ENCODE results near the gene OVCH2. TPM values are rescaled to one million over a fixed set of nuclear protein-coding genes. Genes with fewer than 3 reads are reported as not detected.
A peak's percentile ranks its signal among the peaks of the same experiment; 100 is the strongest.

Gene OVCH2
- total RNA-seq, 1 experiment from 2014 or later: 0.57 TPM

- Mint-ChIP-seq H3K4me1 (peaks cover 42% of the 10 kb centered on the region), H3K36me3 (peaks cover 14% of the 10 kb centered on the region), H3K4me3 (no peak overlapping the region), H3K27ac (peak overlapping the region; percentile 41), H3K27me3 (ENCODE audit: low read depth) (no peaks in the 10 kb centered on the region), H3K9me3 (no peaks in the 10 kb centered on the region)
- ATAC-seq (no peak), DNase-seq (ENCODE audit: low spot score) (no peak)
- POLR2A ChIA-PET: no interaction called here
- CTCF ChIA-PET: interaction anchor here (4.7 kb wide), 1 partner anchor 69 kb away, joined by 31 read pairs; no protein-coding TSS in a partner anchor
- no peak for TF ChIP-seq FOXK1 (CRISPR knock-in tag; IDR thresholded peaks at IDR 0.05)
- no peak for TF ChIP-seq TCF7 (CRISPR knock-in tag; IDR thresholded peaks at IDR 0.05; ENCODE audit: low read depth)
- no peak for TF ChIP-seq TP53 (CRISPR knock-in tag; IDR thresholded peaks at IDR 0.05)
- no peak for TF ChIP-seq JUN (CRISPR knock-in tag; IDR thresholded peaks at IDR 0.05)
- no peak for TF ChIP-seq ZNF138 (CRISPR knock-in tag; conservative IDR thresholded peaks at IDR 0.05)
- TF ChIP-seq, protein P1, sequence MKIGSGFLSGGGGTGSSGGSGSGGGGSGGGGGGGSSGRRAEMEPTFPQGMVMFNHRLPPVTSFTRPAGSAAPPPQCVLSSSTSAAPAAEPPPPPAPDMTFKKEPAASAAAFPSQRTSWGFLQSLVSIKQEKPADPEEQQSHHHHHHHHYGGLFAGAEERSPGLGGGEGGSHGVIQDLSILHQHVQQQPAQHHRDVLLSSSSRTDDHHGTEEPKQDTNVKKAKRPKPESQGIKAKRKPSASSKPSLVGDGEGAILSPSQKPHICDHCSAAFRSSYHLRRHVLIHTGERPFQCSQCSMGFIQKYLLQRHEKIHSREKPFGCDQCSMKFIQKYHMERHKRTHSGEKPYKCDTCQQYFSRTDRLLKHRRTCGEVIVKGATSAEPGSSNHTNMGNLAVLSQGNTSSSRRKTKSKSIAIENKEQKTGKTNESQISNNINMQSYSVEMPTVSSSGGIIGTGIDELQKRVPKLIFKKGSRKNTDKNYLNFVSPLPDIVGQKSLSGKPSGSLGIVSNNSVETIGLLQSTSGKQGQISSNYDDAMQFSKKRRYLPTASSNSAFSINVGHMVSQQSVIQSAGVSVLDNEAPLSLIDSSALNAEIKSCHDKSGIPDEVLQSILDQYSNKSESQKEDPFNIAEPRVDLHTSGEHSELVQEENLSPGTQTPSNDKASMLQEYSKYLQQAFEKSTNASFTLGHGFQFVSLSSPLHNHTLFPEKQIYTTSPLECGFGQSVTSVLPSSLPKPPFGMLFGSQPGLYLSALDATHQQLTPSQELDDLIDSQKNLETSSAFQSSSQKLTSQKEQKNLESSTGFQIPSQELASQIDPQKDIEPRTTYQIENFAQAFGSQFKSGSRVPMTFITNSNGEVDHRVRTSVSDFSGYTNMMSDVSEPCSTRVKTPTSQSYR (CRISPR knock-in tag; IDR thresholded peaks at IDR 0.05): no peak
- TF ChIP-seq RORB (CRISPR knock-in tag; IDR thresholded peaks at IDR 0.05): no peak
- TF ChIP-seq ZNF219 (CRISPR knock-in tag; IDR thresholded peaks at IDR 0.05; ENCODE audit: borderline replicate concordance): no peak
- TF ChIP-seq, protein P2, sequence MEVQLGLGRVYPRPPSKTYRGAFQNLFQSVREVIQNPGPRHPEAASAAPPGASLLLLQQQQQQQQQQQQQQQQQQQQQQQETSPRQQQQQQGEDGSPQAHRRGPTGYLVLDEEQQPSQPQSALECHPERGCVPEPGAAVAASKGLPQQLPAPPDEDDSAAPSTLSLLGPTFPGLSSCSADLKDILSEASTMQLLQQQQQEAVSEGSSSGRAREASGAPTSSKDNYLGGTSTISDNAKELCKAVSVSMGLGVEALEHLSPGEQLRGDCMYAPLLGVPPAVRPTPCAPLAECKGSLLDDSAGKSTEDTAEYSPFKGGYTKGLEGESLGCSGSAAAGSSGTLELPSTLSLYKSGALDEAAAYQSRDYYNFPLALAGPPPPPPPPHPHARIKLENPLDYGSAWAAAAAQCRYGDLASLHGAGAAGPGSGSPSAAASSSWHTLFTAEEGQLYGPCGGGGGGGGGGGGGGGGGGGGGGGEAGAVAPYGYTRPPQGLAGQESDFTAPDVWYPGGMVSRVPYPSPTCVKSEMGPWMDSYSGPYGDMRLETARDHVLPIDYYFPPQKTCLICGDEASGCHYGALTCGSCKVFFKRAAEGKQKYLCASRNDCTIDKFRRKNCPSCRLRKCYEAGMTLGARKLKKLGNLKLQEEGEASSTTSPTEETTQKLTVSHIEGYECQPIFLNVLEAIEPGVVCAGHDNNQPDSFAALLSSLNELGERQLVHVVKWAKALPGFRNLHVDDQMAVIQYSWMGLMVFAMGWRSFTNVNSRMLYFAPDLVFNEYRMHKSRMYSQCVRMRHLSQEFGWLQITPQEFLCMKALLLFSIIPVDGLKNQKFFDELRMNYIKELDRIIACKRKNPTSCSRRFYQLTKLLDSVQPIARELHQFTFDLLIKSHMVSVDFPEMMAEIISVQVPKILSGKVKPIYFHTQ (CRISPR knock-in tag; IDR thresholded peaks at IDR 0.05): no peak
- TF ChIP-seq SOX15 (CRISPR knock-in tag; IDR thresholded peaks at IDR 0.05): no peak
- TF ChIP-seq ZBTB21 (CRISPR knock-in tag; IDR thresholded peaks at IDR 0.05; ENCODE audit: borderline replicate concordance): no peak
- TF ChIP-seq ZNF396 (CRISPR knock-in tag; IDR thresholded peaks at IDR 0.05; ENCODE audit: borderline replicate concordance): no peak
- TF ChIP-seq, protein P3, sequence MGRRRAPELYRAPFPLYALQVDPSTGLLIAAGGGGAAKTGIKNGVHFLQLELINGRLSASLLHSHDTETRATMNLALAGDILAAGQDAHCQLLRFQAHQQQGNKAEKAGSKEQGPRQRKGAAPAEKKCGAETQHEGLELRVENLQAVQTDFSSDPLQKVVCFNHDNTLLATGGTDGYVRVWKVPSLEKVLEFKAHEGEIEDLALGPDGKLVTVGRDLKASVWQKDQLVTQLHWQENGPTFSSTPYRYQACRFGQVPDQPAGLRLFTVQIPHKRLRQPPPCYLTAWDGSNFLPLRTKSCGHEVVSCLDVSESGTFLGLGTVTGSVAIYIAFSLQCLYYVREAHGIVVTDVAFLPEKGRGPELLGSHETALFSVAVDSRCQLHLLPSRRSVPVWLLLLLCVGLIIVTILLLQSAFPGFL (CRISPR knock-in tag; IDR thresholded peaks at IDR 0.05; ENCODE audit: borderline replicate concordance): no peak
- TF ChIP-seq, protein P4, sequence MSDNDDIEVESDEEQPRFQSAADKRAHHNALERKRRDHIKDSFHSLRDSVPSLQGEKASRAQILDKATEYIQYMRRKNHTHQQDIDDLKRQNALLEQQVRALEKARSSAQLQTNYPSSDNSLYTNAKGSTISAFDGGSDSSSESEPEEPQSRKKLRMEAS (CRISPR knock-in tag; IDR thresholded peaks at IDR 0.05): no peak
- TF ChIP-seq TEAD1 (CRISPR knock-in tag; IDR thresholded peaks at IDR 0.05): no peak
- no peak for TF ChIP-seq ZNF416 (CRISPR knock-in tag; IDR thresholded peaks at IDR 0.05)
- no peak for TF ChIP-seq MXD4 (CRISPR knock-in tag; IDR thresholded peaks at IDR 0.05; ENCODE audit: borderline replicate concordance)
- TF ChIP-seq, protein P5, sequence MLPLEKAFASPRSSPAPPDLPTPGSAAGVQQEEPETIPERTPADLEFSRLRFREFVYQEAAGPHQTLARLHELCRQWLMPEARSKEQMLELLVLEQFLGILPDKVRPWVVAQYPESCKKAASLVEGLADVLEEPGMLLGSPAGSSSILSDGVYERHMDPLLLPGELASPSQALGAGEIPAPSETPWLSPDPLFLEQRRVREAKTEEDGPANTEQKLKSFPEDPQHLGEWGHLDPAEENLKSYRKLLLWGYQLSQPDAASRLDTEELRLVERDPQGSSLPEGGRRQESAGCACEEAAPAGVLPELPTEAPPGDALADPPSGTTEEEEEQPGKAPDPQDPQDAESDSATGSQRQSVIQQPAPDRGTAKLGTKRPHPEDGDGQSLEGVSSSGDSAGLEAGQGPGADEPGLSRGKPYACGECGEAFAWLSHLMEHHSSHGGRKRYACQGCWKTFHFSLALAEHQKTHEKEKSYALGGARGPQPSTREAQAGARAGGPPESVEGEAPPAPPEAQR (CRISPR knock-in tag; IDR thresholded peaks at IDR 0.05): no peak
- TF ChIP-seq NR2C2 (CRISPR knock-in tag; IDR thresholded peaks at IDR 0.05): no peak
- no peak for TF ChIP-seq ATF1 (CRISPR knock-in tag; IDR thresholded peaks at IDR 0.05)
Observed at GRCh38 chr11:7640816-7641215, 65.5 kb downstream of the OVCH2 start.
